ENCODE measurements around the gene PRX.
A peak's percentile ranks its signal among the peaks of the same experiment; 100 is the strongest.

Gene PRX

GRCh38 chr19:40422748-40423566 is 9.8 kb upstream of the PRX start:
- peaks cover 6% of the 10 kb centered on the region for H3K36me3 Mint-ChIP-seq
- H3K27ac Mint-ChIP-seq, result peak overlapping the region; percentile 56
- H3K4me3 Mint-ChIP-seq, result peak overlapping the region; percentile 98
- peaks cover 29% of the 10 kb centered on the region for H3K4me1 Mint-ChIP-seq
- H3K9me3 Mint-ChIP-seq, result no peaks in the 10 kb centered on the region
- no peaks in the 10 kb centered on the region for H3K27me3 Mint-ChIP-seq

DNA sequence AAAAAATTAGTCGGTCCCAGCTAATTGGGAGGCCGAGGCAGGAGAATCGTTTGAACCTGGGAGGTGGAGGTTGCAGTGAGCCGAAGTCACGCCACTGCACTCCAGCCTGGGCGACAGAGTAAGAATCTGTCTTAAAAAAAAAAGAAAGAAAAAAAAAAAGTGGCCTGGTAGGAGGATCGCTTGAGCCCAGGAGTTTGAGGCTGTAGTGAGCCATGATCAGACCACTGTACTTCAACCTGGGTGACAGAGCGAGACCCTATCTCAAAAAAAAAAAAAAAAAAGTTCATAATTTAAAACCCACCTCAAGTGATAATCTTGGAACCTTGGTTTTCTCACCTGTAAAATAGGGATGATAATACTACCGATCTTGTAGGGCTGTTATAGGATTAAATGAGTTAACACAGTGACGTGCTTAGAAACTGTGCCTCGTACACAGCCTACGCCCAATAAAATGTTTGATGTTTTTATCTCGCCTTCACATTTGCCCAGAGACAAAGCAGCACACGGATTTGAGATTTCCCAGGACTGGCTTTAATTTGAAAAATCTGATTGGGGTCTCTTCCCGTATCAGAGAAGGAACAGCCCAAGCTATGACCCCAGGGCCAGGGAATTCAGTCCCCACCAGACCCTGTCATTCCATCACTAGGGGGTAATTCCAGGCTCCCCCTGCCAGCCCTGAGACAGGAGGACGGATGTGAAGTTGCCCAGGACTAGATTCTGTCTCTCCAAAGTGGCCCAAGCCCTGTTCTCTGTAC is 9.0 kb upstream of the PRX start:
- Mint-ChIP-seq H3K4me1 (peaks cover 32% of the 10 kb centered on the region), H3K9me3 (no peaks in the 10 kb centered on the region), H3K27ac (peak overlapping the region; percentile 56), H3K4me3 (peak overlapping the region; percentile 98), H3K36me3 (peaks cover 6% of the 10 kb centered on the region), H3K27me3 (no peaks in the 10 kb centered on the region)

DNA sequence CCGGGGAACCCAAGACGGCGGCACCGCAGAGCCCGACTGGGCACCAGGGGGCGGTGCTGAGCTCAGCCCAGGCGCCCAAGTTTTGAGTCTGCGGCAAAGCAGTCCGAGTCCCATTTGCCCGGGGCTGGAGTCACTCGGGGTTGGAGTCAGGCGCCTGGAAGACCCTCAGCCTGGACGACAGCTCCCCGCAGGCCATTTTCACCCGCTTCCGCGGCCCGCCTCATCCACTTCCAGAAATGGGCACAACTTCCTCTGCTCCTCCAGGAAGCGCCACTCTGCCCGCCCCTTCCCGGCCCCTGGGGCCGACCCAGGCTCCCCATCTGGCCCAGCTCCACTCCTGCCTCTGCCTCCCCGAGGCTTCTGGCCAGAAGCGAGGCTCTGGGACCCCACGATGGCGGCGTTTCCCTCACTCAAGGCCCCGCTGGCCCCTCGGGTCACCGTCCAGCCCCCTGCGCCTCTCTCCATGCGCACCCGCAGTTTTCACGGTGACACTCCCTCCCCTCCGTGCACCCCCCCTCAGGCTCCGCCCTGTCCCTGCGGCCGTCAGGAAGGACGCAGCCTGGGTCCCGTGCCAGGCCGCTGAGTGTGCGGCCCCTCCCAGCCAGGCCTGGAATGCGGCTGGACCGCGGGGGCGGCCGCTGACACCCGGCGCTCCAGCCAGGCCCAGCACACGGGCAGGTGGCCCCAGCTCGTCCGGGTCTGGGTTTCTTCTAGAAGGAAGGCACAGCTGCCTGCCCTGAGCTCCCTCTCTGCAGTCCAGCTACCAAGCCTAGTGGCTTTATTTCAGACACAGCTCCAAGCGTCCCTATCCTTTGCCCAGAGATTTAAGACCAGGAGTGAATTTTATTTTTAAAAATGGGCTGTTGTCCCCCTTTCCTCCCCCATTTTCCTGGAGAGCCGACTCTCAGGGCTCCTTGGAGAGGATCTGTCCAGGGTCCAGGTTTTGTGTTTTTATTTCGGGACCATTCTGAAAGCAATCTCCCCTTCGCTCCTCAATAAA is 7.9 kb upstream of the PRX start:
- H3K27me3 Mint-ChIP-seq, result no peaks in the 10 kb centered on the region
- H3K4me1 Mint-ChIP-seq, result peaks cover 33% of the 10 kb centered on the region
- H3K4me3 Mint-ChIP-seq, result peak overlapping the region; percentile 98
- no peaks in the 10 kb centered on the region for H3K9me3 Mint-ChIP-seq
- H3K36me3 Mint-ChIP-seq, result peaks cover 6% of the 10 kb centered on the region
- H3K27ac Mint-ChIP-seq, result peak overlapping the region; percentile 86

DNA sequence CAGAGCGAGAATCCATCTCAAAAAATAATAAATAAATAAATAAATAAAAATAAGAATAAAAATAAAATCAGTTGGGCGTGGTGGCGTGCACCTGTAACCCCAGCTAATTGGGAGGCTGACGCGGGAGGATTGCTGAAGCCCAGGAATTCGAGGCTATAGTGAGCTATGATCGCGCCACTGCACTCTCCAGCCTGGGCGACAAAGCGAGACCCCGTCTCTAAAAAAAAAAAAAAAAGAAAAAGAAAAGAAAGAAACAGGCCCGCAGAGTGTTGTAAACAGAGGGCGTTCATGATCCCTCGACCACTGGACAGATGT is 7.2 kb upstream of the PRX start:
- Mint-ChIP-seq H3K27me3 (no peaks in the 10 kb centered on the region), H3K9me3 (no peaks in the 10 kb centered on the region), H3K4me3 (peak overlapping the region; percentile 98), H3K27ac (peak overlapping the region; percentile 65), H3K36me3 (peaks cover 6% of the 10 kb centered on the region), H3K4me1 (peaks cover 30% of the 10 kb centered on the region)

DNA sequence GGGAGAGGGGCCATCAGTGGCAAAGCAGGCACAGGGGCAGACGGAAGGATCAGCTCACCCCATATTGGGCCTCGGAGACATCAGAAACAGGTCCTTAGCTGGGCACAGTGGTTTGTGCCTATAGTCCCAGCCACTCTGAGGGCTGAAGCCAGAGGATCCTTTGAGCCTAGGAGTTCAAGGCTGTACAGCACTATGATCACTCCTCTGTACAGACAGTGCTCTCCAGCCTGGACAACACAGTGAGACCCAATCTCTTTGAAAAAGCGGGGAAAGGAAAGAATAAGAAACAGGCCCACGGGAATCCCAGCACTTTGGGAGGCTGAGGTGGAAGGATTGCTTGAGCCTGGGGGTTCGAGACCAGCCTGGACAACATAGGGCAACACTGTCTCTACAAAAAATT is 6.6 kb upstream of the PRX start:
- no peaks in the 10 kb centered on the region for H3K9me3 Mint-ChIP-seq
- H3K4me3 Mint-ChIP-seq, result peak overlapping the region; percentile 62
- no peaks in the 10 kb centered on the region for H3K27me3 Mint-ChIP-seq
- peaks cover 6% of the 10 kb centered on the region for H3K36me3 Mint-ChIP-seq
- H3K4me1 Mint-ChIP-seq, result peaks cover 30% of the 10 kb centered on the region
- H3K27ac Mint-ChIP-seq, result no peak overlapping the region

- Mint-ChIP-seq H3K27ac (no peak overlapping the region), H3K4me1 (peaks cover 29% of the 10 kb centered on the region), H3K4me3 (no peak overlapping the region)
Observed at GRCh38 chr19:40419066-40419612, 6.0 kb upstream of the PRX start.

GRCh38 chr19:40418040-40418439 is 4.9 kb upstream of the PRX start:
- no peak overlapping the region for H3K4me3 Mint-ChIP-seq
- H3K27me3 Mint-ChIP-seq, result no peaks in the 10 kb centered on the region
- peak overlapping the region; percentile 33 for H3K27ac Mint-ChIP-seq
- H3K4me1 Mint-ChIP-seq, result peaks cover 26% of the 10 kb centered on the region
- H3K36me3 Mint-ChIP-seq, result peaks cover 2% of the 10 kb centered on the region
- no peaks in the 10 kb centered on the region for H3K9me3 Mint-ChIP-seq

More at GRCh38 chr19:40419066-40419612, 6.0 kb upstream of the PRX start:
- no peaks in the 10 kb centered on the region for H3K9me3 Mint-ChIP-seq
- no peaks in the 10 kb centered on the region for H3K27me3 Mint-ChIP-seq
- H3K36me3 Mint-ChIP-seq, result peaks cover 2% of the 10 kb centered on the region

DNA sequence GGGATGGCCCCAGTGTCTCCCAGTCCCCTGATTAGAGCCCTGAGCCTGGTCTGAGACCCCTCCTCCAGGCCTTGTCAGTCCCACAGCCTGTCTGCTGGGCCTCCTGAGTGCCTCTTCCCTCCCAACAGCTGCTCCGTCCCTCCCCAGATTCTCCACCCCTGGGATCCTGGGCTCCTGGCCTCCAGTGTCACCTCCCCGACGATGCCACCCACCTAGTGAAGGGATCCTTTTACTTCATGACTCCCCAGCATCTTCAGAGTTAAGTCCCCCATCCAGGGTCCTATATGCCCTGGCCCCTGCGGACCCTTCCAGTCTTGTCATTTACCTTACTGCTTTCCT is 4.4 kb upstream of the PRX start:
- H3K9me3 Mint-ChIP-seq, result no peaks in the 10 kb centered on the region
- H3K27ac Mint-ChIP-seq, result no peak overlapping the region
- H3K36me3 Mint-ChIP-seq, result peaks cover 2% of the 10 kb centered on the region
- H3K4me3 Mint-ChIP-seq, result no peak overlapping the region
- H3K4me1 Mint-ChIP-seq, result peaks cover 25% of the 10 kb centered on the region
- no peaks in the 10 kb centered on the region for H3K27me3 Mint-ChIP-seq

GRCh38 chr19:40416918-40417642 is 3.9 kb upstream of the PRX start:
- H3K36me3 Mint-ChIP-seq, result peaks cover under 1% of the 10 kb centered on the region
- H3K4me3 Mint-ChIP-seq, result no peak overlapping the region
- H3K27ac Mint-ChIP-seq, result no peak overlapping the region
- H3K4me1 Mint-ChIP-seq, result peaks cover 19% of the 10 kb centered on the region
- no peaks in the 10 kb centered on the region for H3K27me3 Mint-ChIP-seq
- H3K9me3 Mint-ChIP-seq, result no peaks in the 10 kb centered on the region

DNA sequence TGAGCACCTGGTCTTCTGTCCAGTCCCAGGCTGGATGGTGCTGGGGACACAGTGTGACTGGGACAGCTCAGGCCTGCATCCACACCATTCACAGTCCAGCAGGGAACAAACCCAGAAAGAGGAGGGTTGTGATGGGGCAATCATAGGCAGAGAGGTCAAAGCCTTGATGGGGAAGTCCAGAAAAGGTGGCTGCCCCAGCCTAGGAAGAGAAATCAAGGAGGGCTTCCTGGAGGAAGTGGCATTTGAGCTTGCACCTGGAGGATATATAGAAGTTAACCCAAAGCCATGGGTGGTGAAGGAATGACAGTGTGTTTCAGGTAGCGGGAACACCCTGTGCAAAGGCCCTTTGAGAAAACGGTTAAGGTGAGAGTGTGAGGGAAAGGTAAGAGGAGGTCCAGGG is 2.6 kb upstream of the PRX start:
- H3K36me3 Mint-ChIP-seq, result no peaks in the 10 kb centered on the region
- no peaks in the 10 kb centered on the region for H3K9me3 Mint-ChIP-seq
- H3K4me3 Mint-ChIP-seq, result no peak overlapping the region
- peaks cover 11% of the 10 kb centered on the region for H3K4me1 Mint-ChIP-seq
- no peak overlapping the region for H3K27ac Mint-ChIP-seq
- H3K27me3 Mint-ChIP-seq, result no peaks in the 10 kb centered on the region

DNA sequence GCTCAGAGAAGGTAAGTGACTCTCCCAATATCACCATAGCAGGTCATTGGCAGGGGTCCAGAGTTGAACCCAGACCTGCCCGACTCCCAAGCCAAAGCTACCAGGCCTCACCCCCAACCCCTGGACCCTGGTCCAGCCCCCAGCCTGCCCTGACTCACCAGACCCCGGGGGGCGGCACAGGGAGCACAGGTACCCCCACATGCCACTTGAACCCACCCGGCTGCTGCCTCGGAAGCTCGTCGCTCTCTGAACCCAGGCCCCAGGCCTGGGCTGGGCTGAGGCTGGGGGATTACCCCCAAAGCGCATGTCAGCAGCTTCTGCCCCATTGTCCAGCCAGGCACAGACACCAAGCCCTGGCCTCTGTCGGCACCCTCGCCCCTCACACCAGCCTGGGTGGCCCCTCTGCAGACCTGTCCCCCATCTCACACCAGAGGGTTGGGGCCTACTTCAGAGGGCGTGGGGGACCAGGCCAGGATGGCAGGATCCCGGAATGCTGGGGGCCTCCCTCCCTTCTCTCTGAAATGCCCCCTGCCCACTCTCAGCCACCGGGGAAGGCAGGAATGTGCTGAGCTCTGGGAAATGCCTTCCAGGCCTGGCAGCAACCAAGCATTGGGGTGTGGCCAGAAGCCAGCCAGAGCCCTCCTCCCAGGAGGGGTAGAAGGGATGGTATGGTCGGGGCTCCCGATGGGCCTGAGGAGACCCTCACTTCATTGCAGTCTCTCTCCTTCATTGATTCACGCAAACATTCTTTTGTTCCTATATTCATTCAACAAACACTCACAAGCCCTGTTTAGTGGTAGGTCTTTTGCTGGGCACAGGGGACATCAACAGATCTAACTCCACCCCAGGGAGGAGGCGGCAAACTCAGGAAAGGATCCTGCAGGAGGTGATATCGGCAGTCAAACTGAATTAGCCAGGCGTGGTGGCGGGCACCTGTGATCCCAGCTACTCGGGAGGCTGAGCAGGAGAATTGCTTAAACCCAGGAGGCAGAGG is 1.7 kb upstream of the PRX start:
- H3K9me3 Mint-ChIP-seq, result no peaks in the 10 kb centered on the region
- H3K4me3 Mint-ChIP-seq, result no peak overlapping the region
- H3K27me3 Mint-ChIP-seq, result no peaks in the 10 kb centered on the region
- peak overlapping the region; percentile 70 for H3K27ac Mint-ChIP-seq
- H3K4me1 Mint-ChIP-seq, result peaks cover 11% of the 10 kb centered on the region
- no peaks in the 10 kb centered on the region for H3K36me3 Mint-ChIP-seq

- Mint-ChIP-seq H3K4me3 (no peak overlapping the region), H3K9me3 (no peaks in the 10 kb centered on the region), H3K4me1 (peaks cover 12% of the 10 kb centered on the region), H3K27ac (no peak overlapping the region), H3K27me3 (no peaks in the 10 kb centered on the region), H3K36me3 (no peaks in the 10 kb centered on the region)
Observed at GRCh38 chr19:40412866-40413265, 312 bp downstream of the PRX start.

DNA sequence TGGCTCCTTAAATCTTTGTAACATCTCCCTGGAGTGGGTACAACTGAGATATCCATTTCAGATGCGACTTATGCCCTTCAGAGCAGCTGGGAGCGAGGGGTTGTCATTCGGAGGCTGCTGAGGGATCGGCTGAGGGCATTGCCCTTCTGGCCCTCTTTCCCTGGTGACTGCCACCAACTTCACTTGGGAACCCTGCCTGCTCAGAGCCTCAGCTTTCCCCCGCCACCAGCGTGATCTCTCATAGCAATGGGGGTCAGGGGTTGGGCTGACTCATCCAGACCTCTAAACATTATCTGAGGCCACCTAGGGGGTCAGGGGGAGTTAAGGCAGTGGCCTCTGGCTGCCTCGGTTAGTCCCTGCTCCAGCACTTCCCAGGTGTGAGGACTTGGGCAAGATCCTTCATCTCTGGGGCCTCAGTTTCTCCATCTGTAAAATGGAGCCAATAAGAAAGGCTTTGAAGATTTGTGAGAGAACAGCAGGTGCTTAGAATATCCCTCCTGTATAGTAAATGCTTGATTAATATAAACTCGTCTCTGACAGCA is 1.1 kb downstream of the PRX start:
- H3K36me3 Mint-ChIP-seq, result no peaks in the 10 kb centered on the region
- H3K4me3 Mint-ChIP-seq, result no peak overlapping the region
- H3K27me3 Mint-ChIP-seq, result no peaks in the 10 kb centered on the region
- peaks cover 12% of the 10 kb centered on the region for H3K4me1 Mint-ChIP-seq
- no peaks in the 10 kb centered on the region for H3K9me3 Mint-ChIP-seq
- H3K27ac Mint-ChIP-seq, result no peak overlapping the region

All from activated naive CD4-positive, alpha-beta T cell treated with anti-CD3 and anti-CD28 coated beads, Interleukin-2, amount 50 U/mL, for 24 hours (primary cell).